Body of pancreas (tissue), 4 donors: Measurements from ENCODE around the gene TRIM61.

Experiments used
- CTCF ChIP-seq, 7 experiments: fragments of 450-650 bp in 4 of 7; fragments of 200-600 bp in 3 of 7; sonication (generic) in 3 of 7; IDR thresholded peaks; one replicate each; pipeline ENCODE4 v1.5.1; 2016 to 2019; ENCODE audit warnings: antibody characterized with exemption in 7 of 7
- POLR2A ChIP-seq, 3 donors: fragments of 450-650 bp; IDR thresholded peaks; one replicate each; pipeline ENCODE4 v1.6.1; 2016; ENCODE audit warnings: antibody characterized with exemption in 3 of 3, mild to moderate bottlenecking in 2 of 3

- no peak for TF ChIP-seq CTCF (IDR thresholded peaks at IDR 0.05)
- no peak for TF ChIP-seq POLR2A (IDR thresholded peaks at IDR 0.05)
Observed at GRCh38 chr4:164933244-164933643, 44.2 kb downstream of the TRIM61 start.
